ENCODE measurements around the gene MAPK14. TPM values are rescaled to one million over a fixed set of nuclear protein-coding genes. Genes with fewer than 3 reads are reported as not detected.

MAPK14 gene
- total RNA-seq, 1 donor from 2014 or later, result 37.3 TPM

- TF ChIP-seq, protein P1, sequence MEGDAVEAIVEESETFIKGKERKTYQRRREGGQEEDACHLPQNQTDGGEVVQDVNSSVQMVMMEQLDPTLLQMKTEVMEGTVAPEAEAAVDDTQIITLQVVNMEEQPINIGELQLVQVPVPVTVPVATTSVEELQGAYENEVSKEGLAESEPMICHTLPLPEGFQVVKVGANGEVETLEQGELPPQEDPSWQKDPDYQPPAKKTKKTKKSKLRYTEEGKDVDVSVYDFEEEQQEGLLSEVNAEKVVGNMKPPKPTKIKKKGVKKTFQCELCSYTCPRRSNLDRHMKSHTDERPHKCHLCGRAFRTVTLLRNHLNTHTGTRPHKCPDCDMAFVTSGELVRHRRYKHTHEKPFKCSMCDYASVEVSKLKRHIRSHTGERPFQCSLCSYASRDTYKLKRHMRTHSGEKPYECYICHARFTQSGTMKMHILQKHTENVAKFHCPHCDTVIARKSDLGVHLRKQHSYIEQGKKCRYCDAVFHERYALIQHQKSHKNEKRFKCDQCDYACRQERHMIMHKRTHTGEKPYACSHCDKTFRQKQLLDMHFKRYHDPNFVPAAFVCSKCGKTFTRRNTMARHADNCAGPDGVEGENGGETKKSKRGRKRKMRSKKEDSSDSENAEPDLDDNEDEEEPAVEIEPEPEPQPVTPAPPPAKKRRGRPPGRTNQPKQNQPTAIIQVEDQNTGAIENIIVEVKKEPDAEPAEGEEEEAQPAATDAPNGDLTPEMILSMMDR (IDR thresholded peaks at IDR 0.05), result no peak
- no peak for DNase-seq (ENCODE audit: low spot score in 2 of 2)
- no peak overlapping the region for H3K4me3 ChIP-seq
- no peaks in the 10 kb centered on the region for H3K36me3 ChIP-seq
- intact Hi-C loops (cut with DNase I), result no loop called here
- no peaks in the 10 kb centered on the region for H3K9me3 ChIP-seq
- no peaks in the 10 kb centered on the region for H3K27me3 ChIP-seq
- no peak overlapping the region for H3K27ac ChIP-seq
- no peaks in the 10 kb centered on the region for H3K4me1 ChIP-seq
Measured at GRCh38 chr6:36000451-36000850, 27.2 kb upstream of the MAPK14 start.

GRCh38 chr6:36015666-36016065 lies 11.9 kb upstream of the MAPK14 start:
- no peak for DNase-seq (ENCODE audit: low spot score in 2 of 2)
- no peak overlapping the region for H3K27ac ChIP-seq
- no peaks in the 10 kb centered on the region for H3K27me3 ChIP-seq
- intact Hi-C loops (cut with DNase I), result no loop called here
- no peaks in the 10 kb centered on the region for H3K9me3 ChIP-seq
- H3K36me3 ChIP-seq, result no peaks in the 10 kb centered on the region
- no peak overlapping the region for H3K4me3 ChIP-seq
- H3K4me1 ChIP-seq, result no peaks in the 10 kb centered on the region
- TF ChIP-seq, protein P1 (IDR thresholded peaks at IDR 0.05), result no peak

- Histone ChIP-seq H3K36me3 (no peaks in the 10 kb centered on the region), H3K27ac (no peak overlapping the region), H3K9me3 (no peaks in the 10 kb centered on the region), H3K4me1 (no peaks in the 10 kb centered on the region), H3K4me3 (no peak overlapping the region), H3K27me3 (no peaks in the 10 kb centered on the region)
- intact Hi-C loops (cut with DNase I), result no loop called here
- no peak for DNase-seq (ENCODE audit: low spot score in 2 of 2)
- TF ChIP-seq, protein P1 (IDR thresholded peaks at IDR 0.05), result no peak
Measured at GRCh38 chr6:36018339-36018738, 9.3 kb upstream of the MAPK14 start.

DNA sequence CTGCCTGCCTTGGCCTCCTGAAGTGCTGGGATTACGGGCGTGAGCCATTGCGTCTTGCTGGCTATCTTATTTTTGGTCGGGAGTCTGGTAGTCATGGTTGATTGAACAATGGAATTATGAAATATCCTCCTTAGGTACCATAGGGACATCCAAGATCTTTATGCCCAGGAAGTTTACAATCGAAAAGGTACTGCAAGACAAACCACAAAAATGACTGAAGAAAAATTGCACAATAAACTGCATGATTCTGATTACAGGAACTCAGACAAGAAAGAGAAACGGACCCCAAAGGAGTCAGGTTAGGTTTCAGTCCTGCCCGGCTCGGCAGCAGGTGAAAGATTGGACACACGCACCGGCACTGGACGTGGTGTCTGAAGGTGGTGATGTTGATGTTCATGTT lies 8.4 kb upstream of the MAPK14 start:
- H3K9me3 ChIP-seq, result no peaks in the 10 kb centered on the region
- H3K4me1 ChIP-seq, result peaks cover 0 to 1% of the 10 kb centered on the region in 2 donors
- no peaks in the 10 kb centered on the region for H3K36me3 ChIP-seq
- no peaks in the 10 kb centered on the region for H3K27me3 ChIP-seq
- DNase-seq (ENCODE audit: low spot score in 2 of 2), result no peak
- TF ChIP-seq, protein P1 (IDR thresholded peaks at IDR 0.05), result no peak
- intact Hi-C loops (cut with DNase I), result no loop called here
- H3K27ac ChIP-seq, result no peak overlapping the region
- no peak overlapping the region for H3K4me3 ChIP-seq

- Histone ChIP-seq H3K27me3 (no peaks in the 10 kb centered on the region), H3K9me3 (no peaks in the 10 kb centered on the region), H3K27ac (no peak overlapping the region), H3K4me1 (peaks cover 0 to 3% of the 10 kb centered on the region in 2 donors), H3K36me3 (no peaks in the 10 kb centered on the region), H3K4me3 (no peak overlapping the region)
- TF ChIP-seq, protein P1 (IDR thresholded peaks at IDR 0.05), result no peak
- intact Hi-C loops (cut with DNase I), result no loop called here
- no peak for DNase-seq (ENCODE audit: low spot score in 2 of 2)
Measured at GRCh38 chr6:36020154-36020553, 7.5 kb upstream of the MAPK14 start.
